PC-3 (cell line): ENCODE results near the gene TAPT1.

Source experiments
- EZH2phosphoT487 ChIP-seq: fragments of 300-600 bp; sonication (generic); IDR thresholded peaks from 2 replicates; pipeline ENCODE4 v1.6.1; 2018; ENCODE audit warnings: mild to moderate bottlenecking, antibody characterized with exemption, low read length, borderline replicate concordance
- TF ChIP-seq, protein P1 (sequence below): fragments of 300-600 bp; sonication (generic); conservative IDR thresholded peaks from 2 replicates; pipeline ENCODE4 v1.5.1; 2017; ENCODE audit warnings: antibody characterized with exemption, low read depth, mild to moderate bottlenecking, low read length

DNA sequence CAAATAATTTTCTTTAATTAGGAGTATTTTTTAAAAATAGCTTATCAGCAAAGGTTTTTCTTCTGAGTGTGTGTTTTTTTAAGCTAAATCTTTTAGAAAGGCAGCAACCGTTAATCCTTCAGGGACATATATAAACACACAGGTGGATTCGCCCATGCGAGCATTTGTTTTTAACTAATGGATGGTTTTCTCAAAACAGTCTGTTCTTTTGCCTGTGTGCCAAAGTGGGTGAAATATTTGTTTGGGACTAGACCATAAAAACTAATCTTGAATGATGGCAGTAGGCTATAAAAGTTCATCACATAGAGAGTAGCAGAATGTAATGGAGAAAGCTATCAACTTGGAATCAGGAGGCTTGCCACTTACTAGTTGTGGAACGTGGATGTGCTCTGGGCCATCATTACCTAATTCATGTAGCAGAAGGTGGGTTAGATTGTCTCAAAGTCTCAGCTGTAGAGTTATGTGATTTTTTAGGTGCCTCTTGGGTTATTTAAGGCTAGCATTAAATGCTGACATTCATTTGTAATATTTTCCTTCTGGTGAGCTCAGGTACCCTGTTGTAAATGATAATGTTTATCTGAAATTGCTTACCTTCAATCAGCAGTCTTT is 7.4 kb upstream of the TAPT1 start:
- TF ChIP-seq, protein P1, sequence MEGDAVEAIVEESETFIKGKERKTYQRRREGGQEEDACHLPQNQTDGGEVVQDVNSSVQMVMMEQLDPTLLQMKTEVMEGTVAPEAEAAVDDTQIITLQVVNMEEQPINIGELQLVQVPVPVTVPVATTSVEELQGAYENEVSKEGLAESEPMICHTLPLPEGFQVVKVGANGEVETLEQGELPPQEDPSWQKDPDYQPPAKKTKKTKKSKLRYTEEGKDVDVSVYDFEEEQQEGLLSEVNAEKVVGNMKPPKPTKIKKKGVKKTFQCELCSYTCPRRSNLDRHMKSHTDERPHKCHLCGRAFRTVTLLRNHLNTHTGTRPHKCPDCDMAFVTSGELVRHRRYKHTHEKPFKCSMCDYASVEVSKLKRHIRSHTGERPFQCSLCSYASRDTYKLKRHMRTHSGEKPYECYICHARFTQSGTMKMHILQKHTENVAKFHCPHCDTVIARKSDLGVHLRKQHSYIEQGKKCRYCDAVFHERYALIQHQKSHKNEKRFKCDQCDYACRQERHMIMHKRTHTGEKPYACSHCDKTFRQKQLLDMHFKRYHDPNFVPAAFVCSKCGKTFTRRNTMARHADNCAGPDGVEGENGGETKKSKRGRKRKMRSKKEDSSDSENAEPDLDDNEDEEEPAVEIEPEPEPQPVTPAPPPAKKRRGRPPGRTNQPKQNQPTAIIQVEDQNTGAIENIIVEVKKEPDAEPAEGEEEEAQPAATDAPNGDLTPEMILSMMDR: no peak
- no peak for TF ChIP-seq EZH2phosphoT487
